ENCODE measurements around the gene CLNK.

CLNK gene

DNA sequence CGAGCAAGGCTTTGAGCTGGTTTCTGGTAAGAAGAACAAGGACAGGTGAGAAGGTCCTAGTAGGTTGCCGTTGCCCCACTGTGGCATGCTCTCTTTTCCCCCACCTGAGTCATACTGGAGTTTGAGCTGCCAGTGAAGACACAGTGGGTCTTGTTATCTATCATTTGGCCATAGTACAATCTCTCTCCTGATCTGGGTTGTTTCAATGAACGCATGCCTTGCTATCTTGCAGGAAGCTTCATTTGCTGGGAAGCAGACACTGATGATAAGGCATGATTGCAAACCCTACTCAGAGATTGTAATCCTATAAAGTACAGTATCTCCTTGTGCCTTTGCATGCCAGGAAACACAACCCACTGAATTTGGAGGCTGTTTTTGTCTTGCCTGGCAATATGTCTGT lies 77.4 kb downstream of the CLNK start:
- no peak for TF ChIP-seq CTCF (IDR thresholded peaks at IDR 0.05; ENCODE audit: insufficient read depth, missing control alignments)
- no peak for FAIRE-seq
- DNase-seq (ENCODE audit: insufficient read length, low spot score), result no peak

DNA sequence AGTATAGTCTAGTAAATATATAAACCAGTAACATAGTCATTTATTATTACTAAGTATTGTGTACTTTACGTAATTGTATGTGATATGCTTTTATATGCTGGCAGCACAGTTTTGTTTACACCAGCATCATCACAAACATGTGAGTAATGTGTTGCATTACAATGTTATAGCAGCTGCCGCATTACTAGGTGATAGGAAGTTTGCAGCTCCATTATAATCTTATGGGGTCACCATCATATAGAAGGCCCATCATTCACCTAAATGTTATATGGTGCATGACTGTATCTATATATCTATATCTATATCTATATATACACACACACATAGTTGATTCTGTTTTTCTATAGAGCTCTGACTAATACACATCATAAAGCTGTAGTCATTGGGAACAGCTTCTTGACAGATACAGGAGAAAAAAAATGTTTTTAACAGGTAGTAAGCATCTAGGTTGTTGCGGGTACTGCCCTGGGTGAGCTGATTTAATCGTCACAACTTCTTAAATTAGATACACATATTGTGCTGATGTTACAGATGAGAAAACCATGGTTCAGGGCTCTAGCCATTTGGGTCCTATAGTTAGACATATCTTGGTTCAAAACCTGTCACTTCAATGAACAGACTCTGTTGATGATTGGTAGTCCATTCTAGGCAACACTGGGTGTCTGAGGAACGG lies 77.9 kb downstream of the CLNK start:
- TF ChIP-seq CTCF (IDR thresholded peaks at IDR 0.05; ENCODE audit: insufficient read depth, missing control alignments), result no peak
- no peak for FAIRE-seq

GRCh38 chr4:10605746-10606482 lies 78.7 kb downstream of the CLNK start:
- FAIRE-seq, result no peak

More for the DNA sequence above, 77.9 kb downstream of the CLNK start:
- DNase-seq (ENCODE audit: insufficient read length, low spot score), result no peak

DNA sequence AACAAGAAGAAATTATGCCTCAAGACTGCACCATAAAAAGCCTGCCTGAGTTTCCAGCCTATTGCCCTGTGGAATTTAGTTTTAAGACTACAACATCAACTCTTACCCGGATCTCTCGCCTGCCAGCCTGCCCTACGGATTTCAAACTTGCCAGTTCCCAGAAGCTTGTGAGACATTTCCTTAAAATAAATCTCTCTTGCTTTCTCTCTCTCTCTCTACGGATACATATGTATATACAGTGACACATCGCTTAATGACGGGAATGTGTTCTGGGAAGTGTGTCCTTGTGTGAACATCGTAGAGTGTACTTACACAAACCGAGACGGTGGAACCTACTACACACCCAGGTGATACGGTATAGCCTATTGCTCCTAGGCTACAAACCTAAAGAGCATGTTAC lies 79.5 kb downstream of the CLNK start:
- TF ChIP-seq CTCF (IDR thresholded peaks at IDR 0.05; ENCODE audit: insufficient read depth, missing control alignments), result no peak
- FAIRE-seq (no peak), DNase-seq (ENCODE audit: insufficient read length, low spot score) (no peak)

More at GRCh38 chr4:10605746-10606482, 78.7 kb downstream of the CLNK start:
- no peak for DNase-seq (ENCODE audit: insufficient read length, low spot score)
- no peak for TF ChIP-seq CTCF (IDR thresholded peaks at IDR 0.05; ENCODE audit: insufficient read depth, missing control alignments)

GRCh38 chr4:10599574-10599973 lies 85.0 kb downstream of the CLNK start:
- no peak for FAIRE-seq
- DNase-seq (ENCODE audit: insufficient read length, low spot score), result no peak
- TF ChIP-seq CTCF (IDR thresholded peaks at IDR 0.05; ENCODE audit: insufficient read depth, missing control alignments), result no peak

- no peak for TF ChIP-seq CTCF (IDR thresholded peaks at IDR 0.05; ENCODE audit: insufficient read depth, missing control alignments)
- DNase-seq (ENCODE audit: insufficient read length, low spot score) (no peak), FAIRE-seq (no peak)
Observed at GRCh38 chr4:10598829-10599228, 85.7 kb downstream of the CLNK start.

Data from D721Med (cell line).